Psoas muscle (tissue), 8 donors: ENCODE data around the gene BAIAP3. TPM values are rescaled to one million over a fixed set of nuclear protein-coding genes. Genes with fewer than 3 reads are reported as not detected.

Source experiments
- ATAC-seq, 4 donors: fragments of 200-7000 bp; cut with Tn5 transposase; one replicate each; pipeline ENCODE4 v1.9.1; 2020; ENCODE audit warnings: moderate library complexity in 3 of 4, mild to moderate bottlenecking in 2 of 4
- DNase-seq, 2 donors: peaks; one replicate each; pipeline ENCODE4 v3.0.0-alpha.2; 2020
- H3K27ac ChIP-seq: fragments of 200-600 bp; one replicate; pipeline ENCODE4 v1.8.0; 2022
- H3K27me3 ChIP-seq, 3 donors: fragments of 200-600 bp in 1 of 3; one replicate each; pipeline versions ENCODE4 v1.6.1 to v1.8.0; 2013 to 2022; ENCODE audit warnings: low read length in 2 of 3, mild to moderate bottlenecking in 2 of 3, moderate library complexity in 1 of 3; ENCODE audit not compliant: insufficient read depth in 3 of 3
- H3K36me3 ChIP-seq, 2 donors: fragments of 200-600 bp in 1 of 2; one replicate each; pipeline versions ENCODE4 v1.6.1 to v1.8.0; 2013 to 2022; ENCODE audit warnings: low read depth in 1 of 2, mild to moderate bottlenecking in 1 of 2, moderate library complexity in 1 of 2; ENCODE audit not compliant: insufficient read depth in 1 of 2
- H3K4me1 ChIP-seq: fragments of 200-600 bp; one replicate; pipeline ENCODE4 v1.8.0; 2022
- H3K4me3 ChIP-seq: fragments of 200-600 bp; one replicate; pipeline ENCODE4 v1.8.0; 2022; ENCODE audit warnings: mild to moderate bottlenecking
- H3K9me3 ChIP-seq: fragments of 200-600 bp; one replicate; pipeline ENCODE4 v1.8.0; 2022
- WGBS, 3 donors: extraction: QIAGEN DNeasy Blood & Tissue Kit; methylation state at CpG; one replicate each; pipeline versions ENCODE4 v1.1.6 to v1.1.7; 2013; 5-methylcytosine and 5-hydroxymethylcytosine counted together
- intact Hi-C, 2 donors: fragments of 100-400 bp; cut with DNase I; formaldehyde crosslinking; loops; one replicate each; pipeline versions ENCODE4 v1.11.0 to v1.14.2; 2022
- polyA plus RNA-seq, 3 donors: library from polyadenylated mRNA; stranded (reverse); fragments of 200-250 nt; gene quantifications; one replicate each; pipeline ENCODE4 v1.2.3, GENCODE V29; 2013
- total RNA-seq, 4 donors: library from RNA; stranded (reverse); fragmentation: NEBNext Ultra II Directional in 2 of 4; extraction: Animal tissue kit (Norgen Biotek cat#: 25700) in 2 of 4; gene quantifications; one replicate each; pipeline versions ENCODE4 v1.2.1 to v1.2.4, GENCODE V29; 2021 to 2023
- TF ChIP-seq, protein P1 (sequence below): fragments of 200-600 bp; IDR thresholded peaks from one replicate; pipeline ENCODE4 v1.8.0; 2022; ENCODE audit warnings: antibody characterized with exemption
- donor health status: healthy with polysubstance abuse.
- donor health status: DM: no; HTN: no; CAD: no; lungs with moderate emphysema.
- donor health status: Bipolar disorder and iron deficiency.
- donor health status: healthy.
- donor health status: DM: yes; HTN: yes; CAD: no.
- donor health status: DM: no; HTN: no; CAD: no.
- donor health status: DM: no; HTN: no; CAD: no.
- donor health status: DM: yes; HTN: yes; CAD: no.

The BAIAP3 gene
- total and polyA plus RNA-seq, 7 donors = 0.38 to 3.5 (median 1.1) TPM

DNA sequence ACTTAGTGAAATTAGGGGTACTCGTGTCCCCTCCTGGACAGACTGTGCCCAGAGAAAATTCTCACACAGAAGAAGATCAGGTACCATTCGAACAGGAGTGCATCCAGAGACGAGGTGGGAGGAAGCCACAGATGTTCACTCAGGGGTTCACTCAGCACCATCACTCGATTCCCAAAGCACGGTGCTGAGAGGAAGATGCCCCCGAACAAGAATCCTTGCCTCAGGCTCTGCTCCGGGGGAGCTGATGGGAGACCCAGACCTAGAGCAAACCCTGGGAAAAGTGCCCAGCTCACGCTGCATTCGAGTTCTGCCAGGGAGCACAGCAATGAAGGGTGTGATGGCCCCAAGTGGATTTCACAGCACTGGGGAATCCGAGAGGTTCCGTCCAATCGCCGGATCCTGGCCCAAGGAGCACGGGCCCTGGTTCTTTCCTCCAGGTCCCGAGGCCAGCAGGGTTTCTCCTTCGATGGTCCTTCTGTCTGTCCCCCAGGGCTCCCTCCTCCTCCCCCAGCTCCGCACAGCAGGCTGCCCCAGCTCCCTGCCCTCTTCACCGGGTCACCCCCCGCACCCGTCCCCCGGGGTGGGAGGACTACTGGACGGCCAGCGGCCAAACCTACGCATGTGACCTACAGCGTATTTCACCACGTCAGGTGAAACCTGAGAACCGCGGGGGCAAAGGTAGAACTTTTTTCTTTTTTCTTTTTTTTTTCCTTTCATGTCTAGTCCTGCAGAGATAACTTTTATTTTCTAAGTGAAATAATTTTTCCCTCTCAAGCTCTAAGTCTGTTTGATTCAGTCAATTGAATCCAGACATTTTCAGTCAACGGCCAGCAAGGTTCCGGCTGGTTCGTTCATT is 34.2 kb upstream of the BAIAP3 start:
- H3K4me1 ChIP-seq = peaks cover 15% of the 10 kb centered on the region
- no peak overlapping the region for H3K4me3 ChIP-seq
- peaks cover 0 to 44% (median 8%) of the 10 kb centered on the region in 3 donors for H3K27me3 ChIP-seq
- H3K9me3 ChIP-seq = no peaks in the 10 kb centered on the region
- 52 to 57% (median 52%) methylated on average over 31 of the region's 31 CpGs for WGBS, 3 donors
- H3K36me3 ChIP-seq = no peaks in the 10 kb centered on the region
- ATAC-seq = no peak
- intact Hi-C loops = no loop called here
- TF ChIP-seq, protein P1, sequence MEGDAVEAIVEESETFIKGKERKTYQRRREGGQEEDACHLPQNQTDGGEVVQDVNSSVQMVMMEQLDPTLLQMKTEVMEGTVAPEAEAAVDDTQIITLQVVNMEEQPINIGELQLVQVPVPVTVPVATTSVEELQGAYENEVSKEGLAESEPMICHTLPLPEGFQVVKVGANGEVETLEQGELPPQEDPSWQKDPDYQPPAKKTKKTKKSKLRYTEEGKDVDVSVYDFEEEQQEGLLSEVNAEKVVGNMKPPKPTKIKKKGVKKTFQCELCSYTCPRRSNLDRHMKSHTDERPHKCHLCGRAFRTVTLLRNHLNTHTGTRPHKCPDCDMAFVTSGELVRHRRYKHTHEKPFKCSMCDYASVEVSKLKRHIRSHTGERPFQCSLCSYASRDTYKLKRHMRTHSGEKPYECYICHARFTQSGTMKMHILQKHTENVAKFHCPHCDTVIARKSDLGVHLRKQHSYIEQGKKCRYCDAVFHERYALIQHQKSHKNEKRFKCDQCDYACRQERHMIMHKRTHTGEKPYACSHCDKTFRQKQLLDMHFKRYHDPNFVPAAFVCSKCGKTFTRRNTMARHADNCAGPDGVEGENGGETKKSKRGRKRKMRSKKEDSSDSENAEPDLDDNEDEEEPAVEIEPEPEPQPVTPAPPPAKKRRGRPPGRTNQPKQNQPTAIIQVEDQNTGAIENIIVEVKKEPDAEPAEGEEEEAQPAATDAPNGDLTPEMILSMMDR = no peak
- no peak for DNase-seq
- H3K27ac ChIP-seq = no peak overlapping the region

DNA sequence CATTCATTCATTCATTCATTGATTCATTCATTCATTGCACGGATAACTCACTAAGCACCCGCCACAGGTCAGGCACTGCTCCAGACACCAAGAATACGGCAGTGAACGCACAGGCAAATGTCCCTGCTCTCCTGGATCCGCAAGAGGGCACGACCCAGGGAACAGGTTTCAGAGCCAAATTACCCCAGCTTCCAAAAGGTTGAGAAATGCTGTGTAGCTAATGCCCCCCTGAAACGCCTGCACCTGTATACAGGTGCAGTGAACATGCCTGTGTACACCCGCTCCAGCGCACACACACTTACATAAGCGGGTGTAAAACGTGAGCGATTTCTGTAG is 33.6 kb upstream of the BAIAP3 start:
- DNase-seq (no peak), ATAC-seq (no peak)
- intact Hi-C loops = no loop called here
- WGBS, 3 donors = 67 to 75% (median 69%) methylated on average over 12 of the region's 12 CpGs
- peaks cover 15% of the 10 kb centered on the region for H3K4me1 ChIP-seq
- H3K9me3 ChIP-seq = no peaks in the 10 kb centered on the region
- H3K27ac ChIP-seq = no peak overlapping the region
- H3K36me3 ChIP-seq = no peaks in the 10 kb centered on the region
- TF ChIP-seq, protein P1 = no peak
- H3K27me3 ChIP-seq = peaks cover 0 to 43% (median 6%) of the 10 kb centered on the region in 3 donors
- H3K4me3 ChIP-seq = no peak overlapping the region

DNA sequence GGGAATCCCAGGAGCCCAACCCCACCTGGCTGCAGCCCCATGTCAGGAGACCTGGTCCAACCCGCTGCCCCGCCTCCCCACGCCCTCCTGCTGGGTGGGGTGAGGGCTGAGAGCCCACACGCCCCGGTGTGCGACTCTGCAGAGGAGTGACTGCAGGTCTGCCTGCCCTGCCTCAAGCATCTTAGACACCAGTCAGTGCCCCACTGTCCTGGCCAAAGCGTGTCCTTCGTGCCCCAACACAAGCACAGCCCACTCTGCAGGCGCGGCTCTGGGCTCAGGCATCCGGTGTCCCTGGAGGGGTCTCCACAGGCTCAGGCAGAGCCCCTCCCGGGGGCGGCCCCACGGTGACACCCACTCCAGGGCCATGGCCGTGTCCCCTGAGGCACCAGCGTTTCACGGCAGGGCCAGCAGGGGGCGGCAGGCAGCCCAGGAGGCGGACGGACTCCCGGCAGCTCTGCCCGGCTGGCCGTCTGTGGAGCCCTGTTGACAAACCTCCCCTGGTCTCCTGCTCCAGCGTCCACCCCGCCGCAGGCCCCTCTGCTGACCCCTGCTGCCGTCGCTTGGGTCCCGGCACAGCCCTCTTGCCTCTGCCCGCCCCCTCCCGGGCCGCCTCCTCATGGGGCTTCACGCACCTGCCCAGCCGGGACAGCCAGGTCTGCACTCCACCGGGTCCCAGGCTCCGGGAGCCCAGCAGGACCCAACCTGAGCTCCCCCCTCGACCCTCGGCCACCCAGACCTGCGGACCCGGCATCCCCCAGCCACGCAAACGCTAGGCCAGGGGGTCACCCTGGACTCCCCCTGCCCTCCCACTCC is 32.6 kb upstream of the BAIAP3 start:
- Histone ChIP-seq H3K36me3 (no peaks in the 10 kb centered on the region), H3K9me3 (no peaks in the 10 kb centered on the region), H3K4me3 (peak overlapping the region; percentile 36), H3K27me3 (peaks cover 0 to 43% (median 6%) of the 10 kb centered on the region in 3 donors), H3K4me1 (peaks cover 15% of the 10 kb centered on the region), H3K27ac (no peak overlapping the region)
- ATAC-seq = peak; percentile 61 to 73 (median 67)
- DNase-seq = peak; percentile 70 to 85
- TF ChIP-seq, protein P1 = peak; percentile 76
- intact Hi-C loops = no loop called here
- WGBS, 3 donors = 5 to 12% (median 6%) methylated on average over 32 to 42 of the region's 42 CpGs

DNA sequence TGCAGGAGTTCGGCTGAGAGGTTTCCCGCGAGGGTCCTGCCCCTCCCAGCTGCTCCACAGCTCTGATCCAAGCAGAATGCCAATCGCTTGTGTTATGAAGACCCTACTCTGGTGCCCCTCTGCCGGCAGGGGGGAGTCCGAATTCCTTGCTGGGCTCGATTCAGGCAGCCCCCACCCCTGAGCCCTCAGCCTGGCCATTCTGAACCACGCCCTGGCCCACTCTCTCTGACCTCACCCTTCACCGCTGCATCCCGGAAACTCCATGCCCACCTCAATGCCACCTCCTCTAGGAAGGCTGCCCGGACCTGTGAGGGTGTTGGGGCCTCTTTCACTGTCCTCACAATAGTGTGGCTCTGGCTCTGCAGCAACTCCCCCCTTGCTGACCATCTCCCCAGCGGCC is 31.9 kb upstream of the BAIAP3 start:
- DNase-seq (no peak), ATAC-seq (no peak)
- 70 to 74% (median 72%) methylated on average over 12 of the region's 12 CpGs for WGBS, 3 donors
- Histone ChIP-seq H3K27ac (no peak overlapping the region), H3K27me3 (peaks cover 0 to 43% (median 6%) of the 10 kb centered on the region in 3 donors), H3K4me1 (peaks cover 13% of the 10 kb centered on the region), H3K9me3 (no peaks in the 10 kb centered on the region), H3K4me3 (no peak overlapping the region), H3K36me3 (no peaks in the 10 kb centered on the region)
- intact Hi-C loops = no loop called here
- TF ChIP-seq, protein P1 = no peak
